KOPT-K1 (cell line): ENCODE data around the gene TNFRSF11A.

ENCODE experiments used
- H3K27ac ChIP-seq: fragments of 200-600 bp; sonication (generic); 2 replicates; pipeline ENCODE4 v1.5.1; 2016; ENCODE audit warnings: antibody characterized with exemption, mild to moderate bottlenecking, low read depth, low read length; ENCODE audit not compliant: poor library complexity, severe bottlenecking
- H3K36me3 ChIP-seq: fragments of 200-600 bp; sonication (generic); 2 replicates; pipeline ENCODE4 v1.5.1; 2017; ENCODE audit warnings: antibody characterized with exemption, mild to moderate bottlenecking, low read length, moderate library complexity; ENCODE audit not compliant: insufficient read depth
- H3K9me3 ChIP-seq: fragments of 200-600 bp; sonication (generic); 2 replicates; pipeline ENCODE4 v1.5.1; 2017; ENCODE audit warnings: antibody characterized with exemption, low read length, mild to moderate bottlenecking; ENCODE audit not compliant: insufficient read depth, poor library complexity, severe bottlenecking

The TNFRSF11A gene

DNA sequence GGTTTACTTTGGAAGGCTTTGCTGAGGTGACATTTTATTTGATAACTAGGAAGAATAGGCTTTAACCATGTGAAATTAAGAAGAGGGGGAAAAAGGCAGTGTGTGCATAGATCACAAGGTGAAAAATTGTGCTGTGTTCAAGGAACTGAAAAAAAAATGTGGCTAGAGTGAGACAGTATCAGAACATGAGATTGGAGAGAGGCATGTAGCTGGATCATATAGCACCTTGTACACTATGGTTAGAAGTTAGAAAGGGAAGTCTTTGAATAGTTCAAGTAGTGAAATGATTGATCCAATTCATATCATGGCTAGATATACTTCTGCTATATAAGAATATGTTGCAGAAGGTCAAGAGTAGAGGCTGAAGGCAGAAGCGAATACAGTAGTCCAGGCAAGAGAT lies 12.3 kb upstream of the TNFRSF11A start:
- no peaks in the 10 kb centered on the region for H3K9me3 ChIP-seq
- H3K36me3 ChIP-seq = peaks cover 20% of the 10 kb centered on the region
- no peak overlapping the region for H3K27ac ChIP-seq

DNA sequence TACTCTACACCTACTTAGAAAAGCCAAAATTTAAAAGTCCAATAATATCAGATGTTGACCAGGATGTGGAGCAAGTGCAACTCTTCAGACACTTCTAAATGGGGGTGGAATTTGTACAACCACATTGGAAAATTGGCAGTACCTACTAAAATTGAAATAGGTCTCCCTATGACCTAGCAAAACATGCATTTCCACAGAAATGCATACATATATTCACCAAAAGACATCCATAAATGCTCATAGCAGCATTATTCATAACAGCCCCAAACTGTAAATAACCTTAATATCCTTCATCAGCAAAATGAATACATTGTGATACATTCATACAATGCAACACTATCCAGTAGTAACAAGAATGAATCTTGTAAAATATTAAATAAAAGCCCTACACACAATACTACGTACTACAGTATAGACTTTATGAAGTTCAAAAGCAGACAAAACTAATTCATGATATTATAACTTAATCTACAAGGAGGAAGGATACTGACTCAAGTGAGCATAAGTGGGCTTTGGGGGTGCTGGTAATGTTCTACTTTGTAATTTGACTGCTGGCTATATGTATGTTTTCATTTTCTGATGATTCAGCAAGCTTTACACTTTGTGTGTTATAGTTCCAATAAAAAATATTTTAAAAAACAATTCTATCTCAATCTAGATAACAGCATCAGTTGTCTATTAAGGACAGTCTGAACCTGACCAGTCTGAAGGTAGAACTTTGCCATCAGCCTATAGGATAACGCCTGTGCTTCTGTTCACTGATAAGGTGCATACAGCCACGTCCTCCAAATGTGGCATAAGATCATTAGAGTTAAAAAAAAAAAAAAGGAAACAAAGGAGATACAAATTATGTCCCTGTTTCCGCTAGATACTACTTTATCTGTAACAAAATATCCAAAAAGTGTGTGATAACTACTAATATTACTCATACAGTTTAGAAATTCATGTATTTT lies 6.6 kb upstream of the TNFRSF11A start:
- Histone ChIP-seq H3K9me3 (no peaks in the 10 kb centered on the region), H3K27ac (no peak overlapping the region), H3K36me3 (no peaks in the 10 kb centered on the region)

DNA sequence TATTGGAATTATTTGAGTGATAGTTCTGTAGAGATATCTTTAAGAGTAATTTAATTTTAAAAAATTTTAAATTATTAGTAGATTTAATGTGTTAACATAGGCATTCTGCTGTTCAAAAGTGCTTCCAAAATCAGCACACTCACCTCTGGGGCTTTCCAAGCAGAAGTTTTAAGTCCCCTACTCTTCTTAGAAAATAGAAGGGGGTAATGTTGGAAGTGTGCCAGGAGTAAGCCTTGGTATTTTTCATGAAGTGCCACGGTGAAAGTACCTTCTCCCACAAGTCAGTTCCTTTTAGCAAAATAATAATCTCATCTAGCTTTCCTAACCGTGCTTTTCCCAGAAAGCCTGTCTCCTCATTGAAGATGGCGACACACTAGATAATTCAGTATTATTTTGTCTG lies 3.9 kb upstream of the TNFRSF11A start:
- Histone ChIP-seq H3K27ac (no peak overlapping the region), H3K9me3 (peaks cover 8% of the 10 kb centered on the region), H3K36me3 (no peaks in the 10 kb centered on the region)

DNA sequence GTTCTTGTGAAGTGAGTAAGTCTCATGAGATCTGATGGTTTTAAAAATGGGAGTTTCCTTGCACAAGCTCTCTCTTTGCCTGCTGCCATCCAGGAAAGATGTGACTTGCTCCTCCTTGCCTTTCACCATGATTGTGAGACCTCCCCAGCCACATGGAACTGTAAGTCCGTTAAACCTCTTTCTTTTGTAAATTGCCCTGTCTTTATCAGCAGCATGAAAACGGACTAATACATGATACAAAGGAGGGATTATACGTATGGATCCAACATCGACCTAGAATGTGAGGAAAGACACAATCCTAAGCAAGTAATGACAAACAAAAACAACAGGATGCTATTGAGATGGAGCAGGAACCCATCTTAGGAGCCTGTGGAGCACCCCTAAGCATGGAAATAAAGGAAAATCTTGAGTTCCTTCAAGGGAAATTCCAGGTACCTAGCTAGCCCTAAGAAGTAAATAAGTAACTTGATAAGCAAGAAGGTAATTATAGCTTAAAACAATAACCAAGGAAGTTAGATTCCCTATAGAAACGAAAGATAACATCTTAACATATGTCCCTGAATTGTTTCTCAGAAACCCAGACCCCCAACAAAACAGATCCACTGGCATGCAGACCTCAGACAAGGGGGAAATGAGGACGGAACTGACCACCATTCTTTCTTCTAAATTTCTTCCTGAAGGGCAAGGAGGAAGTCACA lies 1.5 kb upstream of the TNFRSF11A start:
- Histone ChIP-seq H3K36me3 (no peaks in the 10 kb centered on the region), H3K27ac (no peak overlapping the region), H3K9me3 (peaks cover 8% of the 10 kb centered on the region)

DNA sequence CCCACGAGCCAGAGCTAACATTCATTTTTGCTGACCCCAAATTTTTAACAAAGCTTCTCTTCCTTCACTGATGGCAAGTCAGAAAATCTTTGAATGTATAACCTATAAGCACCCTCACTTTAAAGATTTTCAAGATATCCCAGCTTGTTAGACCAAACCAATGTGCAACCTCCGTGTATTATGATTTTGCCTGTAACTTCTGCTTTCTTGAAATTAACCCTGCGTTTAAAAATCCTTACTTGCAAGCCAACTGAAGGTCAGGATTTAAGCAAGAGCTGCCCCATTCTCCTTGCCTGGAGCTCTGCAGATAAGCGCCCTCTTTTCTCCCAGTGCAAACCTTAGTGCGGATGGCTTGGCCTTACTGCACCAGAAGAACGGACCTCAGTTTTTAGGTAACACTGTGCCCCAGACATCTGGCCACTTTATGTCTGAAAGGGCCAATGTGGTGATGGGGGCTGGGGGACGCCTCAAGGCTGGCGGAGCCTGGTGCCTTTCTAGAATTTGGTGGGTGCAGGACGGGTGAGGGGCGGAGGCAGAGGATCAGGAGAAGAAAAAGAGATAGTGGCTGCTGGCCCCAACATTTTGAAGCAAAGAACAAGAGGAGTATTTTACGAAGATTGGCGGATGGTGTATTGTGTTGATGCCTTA lies 805 bp upstream of the TNFRSF11A start:
- Histone ChIP-seq H3K27ac (no peak overlapping the region), H3K36me3 (no peaks in the 10 kb centered on the region), H3K9me3 (peaks cover 8% of the 10 kb centered on the region)

DNA sequence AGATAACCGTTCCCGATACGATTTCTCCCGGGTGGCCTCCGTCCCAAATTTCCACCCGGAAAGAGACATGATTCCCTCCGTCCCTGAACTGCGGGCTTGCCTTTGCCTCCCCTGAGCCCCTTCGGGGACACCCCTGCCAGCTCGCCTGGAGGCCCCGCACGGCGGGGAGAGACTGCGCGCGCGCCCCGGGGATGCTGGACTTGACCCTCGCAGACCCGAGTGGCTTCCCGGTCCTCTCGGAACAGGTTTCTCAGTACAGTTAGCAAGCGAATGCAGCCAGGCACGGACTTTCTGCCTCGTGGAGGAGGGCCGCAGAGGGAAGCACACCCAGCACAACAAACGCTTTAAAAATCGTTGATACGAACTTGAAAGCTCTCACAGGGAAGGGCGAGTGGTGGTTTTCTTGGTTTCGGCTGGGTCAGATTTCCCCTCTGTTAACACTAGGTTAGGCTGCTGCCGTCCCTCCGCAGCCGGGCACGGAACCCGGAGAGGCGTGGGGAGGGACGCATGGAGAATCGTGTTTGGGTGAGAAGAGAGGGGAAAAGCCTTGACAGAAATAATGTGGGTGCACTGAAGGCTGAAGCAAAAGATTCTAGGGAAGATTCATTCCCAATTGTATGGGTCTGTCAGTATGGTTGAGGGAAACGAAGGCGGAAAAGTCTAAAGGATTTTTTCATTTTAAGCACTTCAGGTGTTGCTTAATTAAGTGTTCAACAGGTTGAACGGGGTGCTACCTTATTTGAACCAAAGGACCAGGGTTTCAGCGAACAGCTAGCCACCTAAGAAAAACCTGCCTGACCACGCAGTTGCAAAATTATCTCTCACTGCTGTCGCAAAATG lies 916 bp downstream of the TNFRSF11A start:
- Histone ChIP-seq H3K36me3 (no peaks in the 10 kb centered on the region), H3K27ac (no peak overlapping the region), H3K9me3 (peaks cover 8% of the 10 kb centered on the region)

DNA sequence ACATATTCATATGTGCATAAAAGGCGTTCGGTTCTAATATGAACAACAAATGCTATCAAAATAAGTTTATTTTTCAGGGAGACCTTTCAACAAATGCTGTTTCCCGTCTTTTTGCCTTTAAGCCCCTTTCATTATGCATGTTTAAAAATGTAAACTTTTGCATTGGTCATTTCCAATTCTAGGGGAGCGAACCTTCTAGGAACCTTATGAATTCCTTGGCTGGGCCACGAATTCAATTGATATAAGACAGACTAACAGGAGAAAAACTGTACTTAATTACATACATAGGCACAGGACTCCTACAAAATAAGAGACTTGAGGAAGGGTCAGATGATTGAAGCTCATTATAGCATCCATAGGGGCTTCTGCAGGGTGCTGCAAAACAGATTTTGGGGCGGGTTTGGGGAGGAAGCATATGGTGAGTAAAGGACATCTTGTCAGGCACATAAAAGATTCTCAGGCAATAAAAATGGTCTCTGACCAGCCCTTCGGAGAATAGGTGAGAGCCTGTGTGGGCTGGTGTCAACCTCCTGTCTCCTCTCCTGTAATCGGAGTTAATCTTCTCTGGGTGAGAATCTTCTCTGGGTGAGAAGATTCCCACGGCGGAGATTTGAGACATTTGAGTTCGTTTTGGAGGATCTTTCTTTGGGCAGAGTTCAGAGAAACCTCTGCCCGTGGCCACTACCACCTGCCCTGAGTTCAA lies 1.7 kb downstream of the TNFRSF11A start:
- Histone ChIP-seq H3K27ac (no peak overlapping the region), H3K36me3 (no peaks in the 10 kb centered on the region), H3K9me3 (peaks cover 8% of the 10 kb centered on the region)

DNA sequence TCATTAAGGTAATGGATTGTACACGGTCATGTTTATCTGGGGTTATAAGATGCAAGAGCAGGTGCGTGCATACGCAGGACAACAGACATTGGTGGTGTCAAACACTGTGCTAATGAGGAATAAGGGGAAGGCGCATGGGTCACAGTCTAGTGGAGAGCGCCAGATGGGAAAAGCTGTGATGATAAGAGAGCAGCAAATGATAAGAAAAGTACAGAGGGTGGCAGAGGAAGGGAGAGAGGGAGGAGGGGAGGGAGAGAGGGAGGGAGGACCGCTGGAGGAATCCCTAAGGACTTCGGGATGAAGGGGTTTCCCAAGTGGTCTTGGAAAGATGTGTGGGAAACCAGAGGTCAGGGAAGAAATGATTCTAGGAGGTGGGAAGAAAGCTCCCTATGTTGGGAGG lies 2.9 kb downstream of the TNFRSF11A start:
- Histone ChIP-seq H3K9me3 (peaks cover 8% of the 10 kb centered on the region), H3K27ac (no peak overlapping the region), H3K36me3 (no peaks in the 10 kb centered on the region)

DNA sequence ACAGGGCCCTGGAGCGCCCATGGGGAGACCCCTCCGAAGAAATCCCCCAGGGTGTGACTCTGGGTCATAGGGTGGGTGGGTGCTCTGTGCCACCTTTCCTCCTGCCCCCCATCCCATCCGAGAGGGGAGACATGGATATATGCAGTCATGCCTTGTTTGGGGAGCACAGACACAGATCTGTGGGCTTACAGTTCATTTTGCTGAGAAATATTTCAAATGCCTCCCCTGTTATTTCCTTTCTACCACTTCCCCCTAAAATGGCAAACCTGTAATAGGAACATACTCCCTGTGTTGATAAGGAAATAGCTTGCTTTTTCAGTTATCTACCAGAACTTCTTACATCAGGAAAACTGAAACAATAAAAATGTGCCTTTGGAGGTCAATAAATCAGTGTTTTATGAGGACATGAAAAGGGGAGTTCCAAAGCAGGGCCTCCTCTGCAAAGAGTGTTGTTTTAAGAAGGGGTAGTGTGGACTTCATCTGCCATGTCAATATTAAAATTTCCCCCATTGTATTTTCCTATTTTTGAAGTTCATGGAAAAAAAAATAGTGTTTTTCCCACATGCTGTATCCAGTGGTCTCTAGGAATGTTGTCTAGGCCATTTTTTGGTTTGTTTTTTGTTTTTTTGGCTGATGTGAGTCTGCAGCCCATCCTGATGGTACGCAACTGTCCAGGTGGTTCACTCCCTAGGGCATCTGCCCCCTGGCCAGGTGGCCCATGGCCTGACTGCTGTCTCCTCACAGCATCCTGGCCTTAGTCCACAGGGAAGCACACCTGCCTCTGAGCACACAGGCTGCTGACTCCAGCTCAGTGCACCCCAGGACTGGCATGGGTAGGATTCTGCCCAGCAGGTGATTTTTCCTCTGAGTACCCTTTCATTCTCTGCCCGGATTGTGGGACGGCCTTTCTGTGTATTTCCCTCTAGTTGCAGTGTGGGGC lies 3.7 kb downstream of the TNFRSF11A start:
- Histone ChIP-seq H3K36me3 (no peaks in the 10 kb centered on the region), H3K27ac (no peak overlapping the region), H3K9me3 (peaks cover 8% of the 10 kb centered on the region)

DNA sequence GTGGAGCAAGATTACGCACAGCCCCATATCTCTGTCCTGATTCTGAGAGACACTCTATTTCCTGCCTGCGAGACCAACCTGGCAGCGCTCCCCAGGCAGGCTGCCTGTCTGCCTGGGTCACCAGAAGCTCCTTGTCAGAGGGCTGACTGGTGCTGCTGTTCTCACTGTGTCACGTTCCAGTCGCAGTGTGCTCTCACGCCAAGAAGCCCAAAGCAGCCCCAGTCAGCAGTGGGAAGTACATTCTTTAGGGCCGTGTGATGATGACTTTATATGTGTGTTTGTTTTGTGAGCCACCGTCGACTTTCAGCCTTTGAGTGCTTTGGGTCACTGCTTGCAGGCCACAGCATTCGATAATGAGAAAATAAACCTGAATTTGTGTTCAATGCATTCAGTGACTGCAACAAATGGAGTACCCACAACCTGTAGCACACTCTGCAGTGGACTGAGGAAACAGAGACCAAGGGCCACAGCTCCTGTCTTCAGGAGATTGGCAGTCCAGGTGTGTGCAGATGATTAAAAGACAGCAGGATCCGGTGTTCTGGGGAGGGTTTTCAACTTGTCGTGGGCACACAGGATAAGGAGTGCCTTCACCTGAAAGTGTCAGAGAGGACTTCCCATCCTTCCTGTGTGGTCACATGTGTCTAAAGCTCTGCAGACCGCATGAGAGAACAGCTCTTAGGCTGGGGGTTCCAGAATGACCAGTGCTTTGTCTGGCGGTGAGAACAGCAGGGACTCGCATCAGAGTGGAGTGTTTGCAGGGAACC lies 4.8 kb downstream of the TNFRSF11A start:
- peaks cover 8% of the 10 kb centered on the region for H3K9me3 ChIP-seq
- H3K27ac ChIP-seq = no peak overlapping the region
- H3K36me3 ChIP-seq = no peaks in the 10 kb centered on the region

DNA sequence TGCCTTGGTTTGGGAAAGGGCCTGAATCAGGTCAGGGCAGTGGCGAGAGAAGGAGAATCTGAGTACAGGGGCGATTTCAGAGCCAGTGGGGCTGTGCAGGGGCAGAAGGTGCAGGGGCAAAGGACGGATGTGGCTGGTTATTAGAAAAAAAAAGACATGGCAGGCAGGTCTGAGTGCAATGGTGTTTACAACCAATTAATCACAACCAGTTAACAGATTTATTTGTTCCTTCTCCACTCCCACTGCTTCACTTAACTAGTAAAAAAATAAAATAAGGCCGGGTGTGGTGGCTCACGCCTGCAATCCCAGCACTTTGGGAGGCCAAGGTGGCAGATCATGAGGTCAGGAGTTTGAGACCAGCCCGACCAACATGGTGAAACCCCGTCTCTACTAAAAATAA lies 5.5 kb downstream of the TNFRSF11A start:
- no peaks in the 10 kb centered on the region for H3K36me3 ChIP-seq
- no peak overlapping the region for H3K27ac ChIP-seq
- peaks cover 6% of the 10 kb centered on the region for H3K9me3 ChIP-seq

DNA sequence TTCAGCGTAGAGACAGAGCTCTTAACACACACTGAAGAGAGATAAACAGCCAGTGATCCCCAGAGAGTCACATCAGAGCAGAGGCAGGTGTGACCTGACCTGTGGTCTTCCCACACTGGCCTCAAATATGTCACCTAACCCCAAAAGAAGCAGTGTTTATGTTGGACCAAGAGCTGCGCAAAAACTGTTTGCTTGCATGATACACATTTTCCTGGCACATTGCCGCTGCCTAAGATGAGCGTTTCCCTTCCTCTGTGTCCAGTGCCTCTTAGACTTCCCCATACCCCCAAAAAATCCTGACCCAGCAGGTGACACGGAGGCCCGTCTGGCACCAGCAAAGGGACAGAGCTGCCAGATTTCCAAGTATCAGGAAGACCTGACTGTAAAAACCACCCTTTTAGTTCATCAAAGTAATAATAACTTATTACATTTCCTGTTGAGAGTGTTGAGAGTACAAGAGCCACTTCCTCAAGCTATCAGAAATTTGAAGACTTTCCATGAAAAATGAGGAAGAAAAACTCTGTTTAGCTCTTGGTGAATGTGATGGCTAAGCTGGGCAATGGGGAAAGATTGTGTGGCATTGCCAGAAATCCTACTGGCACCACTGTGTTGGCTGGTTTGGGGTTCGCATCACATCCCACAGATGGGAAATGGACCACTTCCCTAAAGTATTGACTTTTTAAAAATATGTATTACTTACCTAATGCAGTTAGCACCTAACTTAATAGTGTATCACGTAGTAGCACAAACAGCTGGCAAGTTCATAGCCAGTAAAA lies 6.7 kb downstream of the TNFRSF11A start:
- H3K9me3 ChIP-seq = no peaks in the 10 kb centered on the region
- H3K27ac ChIP-seq = no peak overlapping the region
- no peaks in the 10 kb centered on the region for H3K36me3 ChIP-seq
